NCI-H748 (cell line): Measurements from ENCODE around the gene DLGAP4.
"Not testable (repeated sequence)": the region's sequence is repeated elsewhere in the genome, so short reads cannot be mapped to it uniquely, and the experiment has no call there.

Source experiments
- DNase-seq: peaks from one replicate; lab custom pipeline; 2025; ENCODE audit not compliant: unreplicated experiment; lab: John Stamatoyannopoulos, UW

DLGAP4 gene

DNA sequence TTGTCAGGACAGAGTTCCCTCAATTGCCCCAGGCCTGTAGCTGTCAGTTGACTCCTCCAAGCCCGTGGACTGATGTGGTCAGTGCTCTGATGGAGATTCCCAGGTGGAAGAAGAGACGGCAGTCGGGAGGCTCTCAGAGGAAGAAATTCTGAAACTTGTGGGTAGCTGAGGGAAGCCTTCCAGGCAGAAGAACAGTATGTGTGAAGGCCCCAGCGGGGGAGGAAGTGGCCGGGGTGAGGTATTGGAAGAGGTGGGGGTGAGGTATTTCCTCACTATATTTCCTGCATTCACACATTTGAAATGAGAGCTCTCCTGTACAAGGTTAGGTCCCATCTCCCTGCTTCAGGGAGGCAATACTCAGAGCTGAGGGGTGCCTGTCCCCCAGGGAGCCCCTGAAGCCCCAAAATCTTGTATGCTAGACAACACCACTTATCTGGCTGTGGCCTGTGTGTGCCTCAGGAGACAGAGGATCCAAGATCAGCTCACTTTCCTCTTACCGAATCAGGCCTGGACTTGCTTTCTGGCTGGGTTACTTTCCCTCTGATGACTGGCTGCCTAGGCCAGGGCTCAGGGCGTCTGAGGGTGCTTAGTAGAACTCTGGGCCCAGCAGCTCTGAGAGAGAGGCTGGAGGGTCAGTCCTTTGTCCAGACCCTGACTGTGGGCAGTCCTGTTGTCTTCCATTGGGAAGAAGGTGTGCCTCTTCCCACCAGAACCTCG lies 185.9 kb downstream of the DLGAP4 start:
- no peak for DNase-seq

DNA sequence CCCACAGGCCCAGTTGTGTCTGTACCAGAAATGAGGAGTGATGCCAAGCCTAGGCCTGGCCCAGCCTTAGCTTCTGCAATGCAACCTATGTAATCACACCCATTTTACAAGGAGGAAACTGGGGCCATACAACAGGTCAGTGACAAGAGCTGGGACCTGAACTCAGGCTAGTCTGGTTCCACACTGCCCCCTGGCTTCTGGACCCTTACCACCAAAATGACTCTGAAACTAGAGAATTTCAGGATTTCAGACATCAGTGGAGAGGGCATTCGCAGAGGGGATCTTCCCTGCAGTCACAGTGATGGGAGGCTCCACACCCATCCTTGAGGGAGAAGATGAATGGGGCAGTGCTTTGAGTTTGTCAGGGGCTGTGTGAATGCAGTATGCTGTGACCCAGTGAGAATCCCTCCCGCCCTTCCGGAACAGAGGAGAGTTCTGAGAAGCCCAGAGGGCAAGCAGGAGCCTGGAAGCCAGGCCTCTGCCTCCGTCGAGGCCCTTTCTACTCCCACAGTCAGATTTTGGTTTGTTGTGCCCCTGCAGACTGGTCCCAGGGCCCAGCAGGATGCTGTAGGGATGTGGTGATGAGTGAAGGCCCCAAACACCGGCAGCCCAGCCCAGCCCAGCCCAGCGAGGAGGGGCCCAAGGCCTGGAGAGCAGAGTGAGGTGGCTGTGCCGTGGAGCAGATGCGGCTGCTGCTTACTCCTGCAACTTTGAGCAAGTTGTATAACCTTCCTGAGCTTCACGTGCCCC lies 187.1 kb downstream of the DLGAP4 start:
- DNase-seq: peak; percentile 28

GRCh38 chr20:36493801-36494114 lies 187.6 kb downstream of the DLGAP4 start:
- DNase-seq: no peak

DNA sequence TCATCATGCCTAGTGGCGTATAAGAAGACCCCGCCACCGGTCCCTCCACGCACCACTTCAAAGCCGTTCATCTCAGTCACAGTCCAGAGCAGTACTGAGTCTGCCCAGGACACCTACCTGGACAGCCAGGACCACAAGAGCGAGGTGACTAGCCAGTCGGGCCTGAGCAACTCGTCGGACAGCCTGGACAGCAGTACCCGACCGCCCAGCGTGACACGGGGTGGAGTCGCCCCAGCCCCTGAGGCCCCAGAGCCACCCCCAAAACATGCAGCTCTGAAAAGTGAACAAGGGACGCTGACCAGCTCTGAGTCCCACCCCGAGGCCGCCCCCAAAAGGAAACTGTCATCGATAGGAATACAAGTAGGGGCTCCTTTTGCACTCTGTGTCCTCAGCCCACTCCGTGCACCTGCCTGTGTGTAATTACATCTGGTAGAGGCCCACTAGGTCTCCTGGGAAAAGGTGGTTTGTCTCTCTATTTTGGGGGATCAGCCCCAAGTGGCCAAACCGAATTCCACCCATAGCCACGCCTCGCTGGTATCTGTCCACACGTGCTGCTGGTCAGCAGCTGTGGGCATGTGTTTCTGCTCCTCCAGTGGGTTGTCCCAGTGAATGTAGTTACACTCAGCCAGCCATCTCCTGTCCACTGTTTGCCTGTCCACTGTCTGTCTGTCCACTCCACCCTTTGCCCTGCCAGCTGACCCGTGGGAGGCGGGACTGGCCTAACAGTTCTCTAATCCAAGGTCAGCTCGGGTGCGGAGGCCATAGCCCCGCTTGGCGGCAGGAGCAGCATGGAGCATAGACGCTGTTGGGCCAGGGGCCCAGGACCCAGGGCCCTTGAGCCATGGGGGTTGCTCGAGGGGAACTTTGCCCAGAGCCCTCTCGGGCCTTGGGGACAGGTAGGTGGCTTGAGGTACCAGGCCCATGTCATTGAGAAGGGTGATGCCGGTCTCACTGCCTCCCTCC lies 190.8 kb downstream of the DLGAP4 start:
- DNase-seq: no peak

- no peak for DNase-seq
These were observed 191.7 kb downstream of the DLGAP4 start for GRCh38 chr20:36497856-36498255.

GRCh38 chr20:36498386-36499179 lies 192.4 kb downstream of the DLGAP4 start:
- DNase-seq: no peak

DNA sequence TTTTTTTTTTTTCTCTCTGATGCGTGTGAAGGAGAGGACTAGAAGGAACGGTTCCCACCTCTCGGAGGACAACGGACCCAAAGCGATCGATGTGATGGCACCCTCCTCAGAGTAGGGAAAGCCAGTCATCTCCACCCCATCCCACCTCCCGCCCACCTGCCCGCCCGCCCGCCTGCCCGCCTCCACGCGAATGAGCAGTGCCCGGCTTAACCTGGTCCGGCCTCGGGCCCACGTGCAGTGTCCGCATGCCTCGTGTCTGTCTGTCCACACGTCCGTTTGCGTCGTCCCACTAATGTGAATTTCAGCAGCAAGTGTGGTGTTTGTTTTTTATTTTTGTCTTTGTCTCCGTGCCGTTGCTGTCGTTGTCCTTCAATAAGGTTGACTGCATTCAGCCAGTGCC lies 193.1 kb downstream of the DLGAP4 start:
- DNase-seq: no peak

DNA sequence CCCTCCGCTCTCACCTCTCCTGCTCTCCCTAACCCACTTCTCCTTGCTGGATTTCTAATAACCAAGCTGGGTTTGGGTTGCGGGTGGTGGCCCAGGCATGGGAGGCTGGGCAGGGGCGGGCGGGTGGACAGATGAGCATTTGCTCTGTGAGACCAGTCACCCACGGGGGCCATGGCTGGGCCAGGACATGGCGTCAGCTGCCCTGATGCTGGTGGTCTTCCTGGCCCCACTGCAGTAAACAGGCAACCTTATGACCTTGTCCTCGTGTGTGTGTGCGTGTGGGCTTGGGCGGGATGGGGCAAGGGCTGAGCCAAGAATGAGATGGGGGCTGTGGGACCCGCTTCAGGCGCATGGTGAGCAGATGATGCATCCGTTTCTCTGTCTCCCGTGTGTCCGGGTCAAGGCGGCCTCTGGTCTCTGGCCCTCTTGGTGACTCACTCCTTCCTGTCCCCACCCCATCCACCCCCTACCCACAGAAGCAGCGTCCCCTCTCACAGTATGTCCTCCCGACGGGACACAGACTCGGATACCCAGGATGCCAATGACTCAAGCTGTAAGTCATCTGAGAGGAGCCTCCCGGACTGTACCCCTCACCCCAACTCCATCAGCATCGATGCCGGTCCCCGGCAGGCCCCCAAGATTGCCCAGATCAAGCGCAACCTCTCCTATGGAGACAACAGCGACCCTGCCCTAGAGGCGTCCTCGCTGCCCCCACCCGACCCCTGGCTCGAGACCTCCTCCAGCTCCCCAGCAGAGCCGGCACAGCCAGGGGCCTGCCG lies 193.8 kb downstream of the DLGAP4 start:
- DNase-seq: no peak

- DNase-seq: no peak
These were observed 195.3 kb downstream of the DLGAP4 start for GRCh38 chr20:36501367-36502006.

DNA sequence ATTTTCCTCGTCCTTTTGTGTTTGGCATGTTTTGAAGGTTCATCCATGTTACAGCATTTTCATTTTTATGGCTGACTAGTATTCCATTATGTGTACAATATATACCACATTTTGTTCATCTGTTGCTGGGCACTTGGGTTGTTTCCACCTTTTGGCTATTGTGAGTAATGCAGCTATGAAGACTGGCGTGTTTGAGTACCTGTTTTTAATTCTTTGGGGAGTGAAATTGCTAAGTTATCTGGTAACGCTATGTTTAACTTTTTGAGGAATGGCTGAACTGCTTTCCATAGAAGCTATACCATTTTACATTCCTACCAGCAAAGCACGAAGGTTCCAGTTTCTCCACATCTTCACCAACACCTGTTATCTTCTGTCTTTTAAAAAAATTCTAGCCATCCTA lies 198.2 kb downstream of the DLGAP4 start:
- DNase-seq: no peak

GRCh38 chr20:36506253-36506652 lies 200.1 kb downstream of the DLGAP4 start:
- DNase-seq: no peak

- DNase-seq: no peak
These were observed 201.6 kb downstream of the DLGAP4 start for GRCh38 chr20:36507746-36508145.

DNA sequence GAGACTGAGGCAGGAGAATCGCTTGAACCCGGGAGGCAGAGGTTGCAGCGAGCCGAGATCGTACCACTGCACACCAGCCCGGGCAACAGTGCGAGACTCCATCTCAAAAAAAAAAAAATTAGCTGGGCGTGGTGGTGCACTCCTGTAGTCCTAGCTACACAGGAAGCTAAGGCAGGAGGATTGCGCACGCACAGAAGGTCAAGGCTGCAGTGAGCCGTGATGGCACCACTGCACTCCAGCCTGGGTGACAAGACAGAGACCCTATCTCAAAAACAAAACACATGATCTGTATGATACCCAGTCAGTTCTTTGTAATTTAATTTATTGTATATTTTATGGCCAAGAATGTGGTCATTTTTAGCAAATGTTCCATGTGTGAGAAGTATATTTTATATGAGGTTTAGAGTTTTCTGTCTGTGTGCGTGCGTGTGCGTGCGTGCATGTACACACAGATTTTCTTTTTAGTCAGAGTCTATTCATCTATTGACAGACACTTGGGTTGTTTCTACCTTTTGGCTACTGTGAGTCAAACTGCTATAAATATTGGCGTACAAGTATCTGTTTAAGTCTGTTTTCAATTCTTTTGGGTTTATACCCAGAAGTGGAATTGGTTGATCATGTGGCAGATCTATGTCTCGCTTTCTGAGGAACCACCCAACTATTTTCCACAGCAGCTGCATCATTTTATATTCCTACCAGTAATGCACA lies 213.0 kb downstream of the DLGAP4 start:
- DNase-seq: no peak

DNA sequence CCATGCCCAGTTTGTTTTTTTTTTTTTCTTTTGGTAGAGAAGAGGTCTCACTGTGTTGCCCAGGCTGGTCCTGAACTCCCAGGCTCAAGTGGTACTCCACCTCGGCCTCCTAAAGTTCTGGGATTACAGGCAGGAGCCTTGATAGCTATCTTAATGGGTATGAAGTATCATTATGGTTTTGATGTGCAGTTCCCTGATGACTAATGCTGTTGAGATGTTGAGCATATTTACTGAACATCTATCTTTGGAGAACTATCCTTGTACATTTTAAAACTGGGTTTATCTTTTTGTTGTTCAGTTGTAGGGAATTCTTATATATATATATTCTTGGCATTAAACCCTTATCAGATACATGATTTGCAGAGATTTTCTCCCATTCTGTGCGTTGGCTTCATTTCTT lies 213.8 kb downstream of the DLGAP4 start:
- no peak for DNase-seq

- DNase-seq: no peak
These were observed 215.4 kb downstream of the DLGAP4 start for GRCh38 chr20:36521526-36521925.

DNA sequence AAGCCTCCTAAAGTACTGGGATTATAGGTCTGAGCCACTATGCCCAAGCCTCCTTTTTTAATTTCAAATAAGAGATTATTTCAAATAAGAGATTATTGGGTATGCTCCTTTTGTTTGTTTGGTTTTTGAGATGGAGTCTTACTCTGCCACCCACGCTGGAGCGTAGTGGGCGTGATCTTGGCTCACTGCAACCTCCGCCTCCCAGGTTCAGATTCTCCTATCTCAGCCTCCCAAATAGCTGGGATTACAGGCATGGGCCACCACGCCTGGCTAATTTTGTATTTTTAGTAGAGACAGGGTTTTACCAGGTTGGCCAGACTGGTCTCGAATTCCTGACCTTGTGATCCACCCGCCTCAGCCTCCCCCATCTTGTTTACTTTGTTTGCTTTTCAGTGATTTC lies 216.3 kb downstream of the DLGAP4 start:
- DNase-seq: not testable (repeated sequence)

- no peak for DNase-seq
These were observed 217.2 kb downstream of the DLGAP4 start for GRCh38 chr20:36523341-36523740.

DNA sequence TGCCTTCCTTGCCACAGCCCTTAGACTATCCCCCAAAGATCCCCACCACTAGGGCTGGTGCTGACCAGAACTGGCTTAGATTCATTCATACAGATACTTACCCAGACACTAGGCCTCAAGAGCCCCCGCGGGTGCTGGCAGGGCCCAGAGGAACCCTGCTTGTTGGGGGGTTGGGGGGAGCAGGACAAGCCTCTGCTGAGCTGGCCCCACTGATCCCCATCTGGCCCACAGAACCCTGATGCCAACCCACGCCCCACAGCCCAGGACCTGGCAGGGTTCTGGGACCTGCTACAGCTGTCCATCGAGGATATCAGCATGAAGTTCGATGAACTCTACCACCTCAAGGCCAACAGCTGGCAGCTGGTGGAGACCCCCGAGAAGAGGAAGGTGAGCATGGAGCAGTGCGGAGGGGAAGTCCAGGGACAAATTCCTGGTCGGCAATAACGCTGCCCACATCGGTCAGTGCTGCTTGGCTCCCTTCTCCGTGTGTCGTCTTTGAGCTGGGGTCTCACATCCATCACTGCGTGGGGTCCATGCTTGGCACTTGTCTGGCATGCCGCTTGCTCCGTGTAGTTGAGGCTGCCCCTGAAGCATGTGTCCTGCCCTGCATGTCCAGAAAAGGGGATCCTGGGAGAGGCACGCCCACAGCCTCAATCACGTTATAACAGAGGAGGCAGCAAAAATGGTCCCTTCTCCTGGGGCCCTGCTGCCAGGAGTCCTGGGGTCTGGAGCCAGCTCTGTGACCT lies 219.7 kb downstream of the DLGAP4 start:
- no peak for DNase-seq
